ENCODE measurements around the gene TOR1B. TPM values are rescaled to one million over a fixed set of nuclear protein-coding genes. Genes with fewer than 3 reads are reported as not detected.

Gene TOR1B
- total RNA-seq, 1 experiment from 2014 or later, result 18.8 TPM

GRCh38 chr9:129845373-129845772, 42.4 kb downstream of the TOR1B start:
- CTCF ChIA-PET, result no interaction called here
- no peaks in the 10 kb centered on the region for H3K9me3 Mint-ChIP-seq
- H3K4me1 Mint-ChIP-seq, result peaks cover 12% of the 10 kb centered on the region
- DNase-seq (ENCODE audit: low spot score) (no peak), ATAC-seq (no peak)
- no peak overlapping the region for H3K4me3 Mint-ChIP-seq
- POLR2A ChIA-PET, result no interaction called here
- H3K27ac Mint-ChIP-seq, result no peak overlapping the region
- TF ChIP-seq ETV6 (CRISPR knock-in tag; IDR thresholded peaks at IDR 0.05), result no peak
- no peak for TF ChIP-seq ZNF532 (CRISPR knock-in tag; IDR thresholded peaks at IDR 0.05; ENCODE audit: borderline replicate concordance)
- no peak for TF ChIP-seq ARID4B (CRISPR knock-in tag; IDR thresholded peaks at IDR 0.05; ENCODE audit: borderline replicate concordance)
- no peak for TF ChIP-seq CDX4 (CRISPR knock-in tag; IDR thresholded peaks at IDR 0.05; ENCODE audit: borderline replicate concordance)
- H3K27me3 Mint-ChIP-seq (ENCODE audit: low read depth), result no peaks in the 10 kb centered on the region
- no peaks in the 10 kb centered on the region for H3K36me3 Mint-ChIP-seq

- Mint-ChIP-seq H3K4me1 (no peaks in the 10 kb centered on the region), H3K9me3 (no peaks in the 10 kb centered on the region), H3K4me3 (no peak overlapping the region), H3K27me3 (ENCODE audit: low read depth) (no peaks in the 10 kb centered on the region), H3K27ac (peak overlapping the region; percentile 27; the same call in 1 of the 2 replicates), H3K36me3 (peaks cover 12% of the 10 kb centered on the region)
- ATAC-seq (no peak), DNase-seq (ENCODE audit: low spot score) (no peak)
- ChIA-PET CTCF (interaction anchor here (0.6 to 1.2 kb wide), 3 partner anchors 19 to 87 kb away, joined by 3 to 4 read pairs (median 3); no protein-coding TSS in a partner anchor), POLR2A (no interaction called here)
- TF ChIP-seq HMGXB4 (CRISPR knock-in tag; IDR thresholded peaks at IDR 0.05) (no peak), E2F4 (CRISPR knock-in tag; IDR thresholded peaks at IDR 0.05; ENCODE audit: borderline replicate concordance, low read depth) (no peak), ZNF263 (CRISPR knock-in tag; IDR thresholded peaks at IDR 0.05; ENCODE audit: low read depth) (no peak), ZSCAN18 (CRISPR knock-in tag; IDR thresholded peaks at IDR 0.05) (no peak), ZNF425 (CRISPR knock-in tag; conservative IDR thresholded peaks at IDR 0.05) (no peak), ZBTB43 (CRISPR knock-in tag; IDR thresholded peaks at IDR 0.05) (no peak), MYBL2 (CRISPR knock-in tag; IDR thresholded peaks at IDR 0.05) (no peak), CREM (CRISPR knock-in tag; IDR thresholded peaks at IDR 0.05) (no peak), NR1H2 (CRISPR knock-in tag; IDR thresholded peaks at IDR 0.05) (no peak)
Observed at GRCh38 chr9:129848712-129849441, 45.9 kb downstream of the TOR1B start.
